ENCODE measurements around the gene ZNF423. TPM values are rescaled to one million over a fixed set of nuclear protein-coding genes. Genes with fewer than 3 reads are reported as not detected.

The ZNF423 gene
- total RNA-seq, 3 donors from 2014 or later (not counting 1 experiment from before 2014, with no cell fraction given): not detected

GRCh38 chr16:49856672-49857330, 889 bp upstream of the ZNF423 start:
- Histone ChIP-seq H3K27ac (ENCODE audit: low read length) (no peak overlapping the region), H3K4me3 (ENCODE audit: low read length) (no peak overlapping the region), H3K36me3 (ENCODE audit: control insufficient read depth, insufficient read depth, low read length) (no peaks in the 10 kb centered on the region), H3K9me3 (ENCODE audit: control insufficient read depth, insufficient read depth, low read length) (no peaks in the 10 kb centered on the region), H3K27me3 (ENCODE audit: control insufficient read depth, insufficient read depth, low read length) (peaks cover 26% of the 10 kb centered on the region), H3K4me1 (ENCODE audit: control insufficient read depth, insufficient read depth, low read length) (peaks cover 31% of the 10 kb centered on the region)
- Mint-ChIP-seq H3K27ac (no peak overlapping the region), H3K4me1 (peaks cover 0 to 5% of the 10 kb centered on the region in 2 donors), H3K36me3 (no peaks in the 10 kb centered on the region), H3K9me3 (no peaks in the 10 kb centered on the region), H3K27me3 (ENCODE audit: low read depth in 2 of 2) (peaks cover 26 to 35% of the 10 kb centered on the region in 2 donors), H3K4me3 (peak overlapping the region; percentile 78)
- DNase-seq: peak in 1 of 2 donors; percentile 17
- intact Hi-C loops (cut with micrococcal nuclease): loop anchor here (5.0 kb wide), 1 partner anchor 950 kb away; no protein-coding TSS in a partner anchor
- TF ChIP-seq, protein P1, sequence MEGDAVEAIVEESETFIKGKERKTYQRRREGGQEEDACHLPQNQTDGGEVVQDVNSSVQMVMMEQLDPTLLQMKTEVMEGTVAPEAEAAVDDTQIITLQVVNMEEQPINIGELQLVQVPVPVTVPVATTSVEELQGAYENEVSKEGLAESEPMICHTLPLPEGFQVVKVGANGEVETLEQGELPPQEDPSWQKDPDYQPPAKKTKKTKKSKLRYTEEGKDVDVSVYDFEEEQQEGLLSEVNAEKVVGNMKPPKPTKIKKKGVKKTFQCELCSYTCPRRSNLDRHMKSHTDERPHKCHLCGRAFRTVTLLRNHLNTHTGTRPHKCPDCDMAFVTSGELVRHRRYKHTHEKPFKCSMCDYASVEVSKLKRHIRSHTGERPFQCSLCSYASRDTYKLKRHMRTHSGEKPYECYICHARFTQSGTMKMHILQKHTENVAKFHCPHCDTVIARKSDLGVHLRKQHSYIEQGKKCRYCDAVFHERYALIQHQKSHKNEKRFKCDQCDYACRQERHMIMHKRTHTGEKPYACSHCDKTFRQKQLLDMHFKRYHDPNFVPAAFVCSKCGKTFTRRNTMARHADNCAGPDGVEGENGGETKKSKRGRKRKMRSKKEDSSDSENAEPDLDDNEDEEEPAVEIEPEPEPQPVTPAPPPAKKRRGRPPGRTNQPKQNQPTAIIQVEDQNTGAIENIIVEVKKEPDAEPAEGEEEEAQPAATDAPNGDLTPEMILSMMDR (IDR thresholded peaks at IDR 0.05): no peak
- ATAC-seq: peak in 1 of 3 donors; percentile 30
- WGBS (ENCODE audit: insufficient coverage): under 1% methylated on average over 86 of the region's 86 CpGs

DNA sequence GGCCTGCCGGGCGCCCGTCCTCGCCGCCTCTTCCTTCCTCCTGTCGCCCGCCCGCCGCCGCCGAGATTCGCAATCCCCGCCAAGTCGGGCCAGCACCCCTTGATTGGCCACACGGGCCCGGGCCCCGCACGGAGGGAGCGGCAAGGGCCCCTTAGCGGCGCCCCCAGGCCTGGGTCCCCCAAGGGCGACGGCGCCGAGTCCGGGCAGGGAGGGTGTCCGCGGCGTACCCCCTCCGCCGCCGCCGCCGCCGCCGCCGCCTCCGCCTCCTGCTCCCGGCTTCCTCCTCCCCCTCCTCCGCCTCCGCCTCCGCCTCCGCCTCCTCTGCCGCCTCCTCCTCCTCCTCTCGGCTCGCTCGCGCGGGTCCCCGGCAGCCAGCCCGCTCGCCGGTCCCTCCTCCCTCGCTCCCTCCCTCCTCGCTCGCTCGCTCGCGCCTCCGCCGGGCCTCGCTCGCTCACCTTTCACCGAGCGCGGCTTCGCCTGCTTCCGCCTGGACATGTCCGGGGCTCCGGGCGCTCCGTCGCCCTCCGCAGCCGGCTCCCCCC, 561 bp downstream of the ZNF423 start:
- H3K36me3 Mint-ChIP-seq: no peaks in the 10 kb centered on the region
- intact Hi-C loops (cut with micrococcal nuclease): loop anchor here (5.0 kb wide), 1 partner anchor 952 kb away; no protein-coding TSS in a partner anchor
- no peak overlapping the region for H3K27ac Mint-ChIP-seq
- TF ChIP-seq, protein P1 (IDR thresholded peaks at IDR 0.05): no peak
- no peaks in the 10 kb centered on the region for H3K9me3 Mint-ChIP-seq
- H3K9me3 ChIP-seq (ENCODE audit: control insufficient read depth, insufficient read depth, low read length): no peaks in the 10 kb centered on the region
- peaks cover 31% of the 10 kb centered on the region for H3K4me1 ChIP-seq (ENCODE audit: control insufficient read depth, insufficient read depth, low read length)
- H3K27me3 ChIP-seq (ENCODE audit: control insufficient read depth, insufficient read depth, low read length): peaks cover 29% of the 10 kb centered on the region
- peak overlapping the region; percentile 13 for H3K4me3 ChIP-seq (ENCODE audit: low read length)
- no peak overlapping the region for H3K27ac ChIP-seq (ENCODE audit: low read length)
- ATAC-seq (peak; percentile 74 to 87 (median 82)), DNase-seq (peak; percentile 38 to 68)
- H3K27me3 Mint-ChIP-seq (ENCODE audit: low read depth in 2 of 2): peaks cover 37% of the 10 kb centered on the region in 2 donors
- H3K4me1 Mint-ChIP-seq: peaks cover 0 to 5% of the 10 kb centered on the region in 2 donors
- no peaks in the 10 kb centered on the region for H3K36me3 ChIP-seq (ENCODE audit: control insufficient read depth, insufficient read depth, low read length)
- WGBS (ENCODE audit: insufficient coverage): under 1% methylated on average over 72 of the region's 75 CpGs
- H3K4me3 Mint-ChIP-seq: peak overlapping the region; percentile 63

DNA sequence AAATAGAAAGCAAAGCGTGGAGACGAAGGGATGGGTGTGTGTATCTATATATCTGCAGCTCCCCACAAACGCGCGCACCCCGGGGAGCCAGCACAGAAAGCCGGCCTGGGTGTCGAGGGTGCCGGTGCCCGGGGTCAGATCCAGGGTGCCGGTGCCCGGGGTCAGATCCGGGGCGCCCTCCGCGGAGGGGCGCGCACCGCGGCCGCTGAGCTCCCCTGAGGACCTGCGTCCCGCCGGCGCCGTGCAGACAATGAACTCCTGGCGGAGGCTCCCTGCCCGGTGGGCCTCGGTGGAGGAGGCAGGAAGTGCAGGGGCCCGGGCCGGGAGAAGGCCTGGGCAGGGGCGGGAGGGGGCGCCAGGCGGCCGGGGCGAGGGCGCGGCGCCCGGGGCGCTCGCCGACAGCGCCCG, 1.1 kb downstream of the ZNF423 start:
- DNase-seq (no peak), ATAC-seq (peak in 2 of 3 donors; percentile 6 to 14)
- TF ChIP-seq, protein P1 (IDR thresholded peaks at IDR 0.05): no peak
- Mint-ChIP-seq H3K27ac (no peak overlapping the region), H3K36me3 (no peaks in the 10 kb centered on the region), H3K9me3 (no peaks in the 10 kb centered on the region), H3K4me1 (peaks cover 0 to 5% of the 10 kb centered on the region in 2 donors), H3K27me3 (ENCODE audit: low read depth in 2 of 2) (peaks cover 34 to 36% of the 10 kb centered on the region in 2 donors), H3K4me3 (no peak overlapping the region)
- Histone ChIP-seq H3K4me3 (ENCODE audit: low read length) (no peak overlapping the region), H3K4me1 (ENCODE audit: control insufficient read depth, insufficient read depth, low read length) (peaks cover 31% of the 10 kb centered on the region), H3K27me3 (ENCODE audit: control insufficient read depth, insufficient read depth, low read length) (peaks cover 29% of the 10 kb centered on the region), H3K36me3 (ENCODE audit: control insufficient read depth, insufficient read depth, low read length) (no peaks in the 10 kb centered on the region), H3K9me3 (ENCODE audit: control insufficient read depth, insufficient read depth, low read length) (no peaks in the 10 kb centered on the region), H3K27ac (ENCODE audit: low read length) (no peak overlapping the region)
- intact Hi-C loops (cut with micrococcal nuclease): loop anchor here (5.0 kb wide), 1 partner anchor 953 kb away; no protein-coding TSS in a partner anchor
- 1% methylated on average over 45 of the region's 45 CpGs for WGBS (ENCODE audit: insufficient coverage)
